Medulla oblongata (tissue), 1 donor: ENCODE data around the gene MRO.
A peak's percentile ranks its signal among the peaks of the same experiment; 100 is the strongest.
"Not testable (repeated sequence)": the region's sequence is repeated elsewhere in the genome, so short reads cannot be mapped to it uniquely, and the experiment has no call there.

Experiments used
- DNase-seq: peaks from one replicate; pipeline ENCODE4 v3.0.0-alpha.2; 2015; ENCODE audit errors: extremely low spot score

MRO gene

DNA sequence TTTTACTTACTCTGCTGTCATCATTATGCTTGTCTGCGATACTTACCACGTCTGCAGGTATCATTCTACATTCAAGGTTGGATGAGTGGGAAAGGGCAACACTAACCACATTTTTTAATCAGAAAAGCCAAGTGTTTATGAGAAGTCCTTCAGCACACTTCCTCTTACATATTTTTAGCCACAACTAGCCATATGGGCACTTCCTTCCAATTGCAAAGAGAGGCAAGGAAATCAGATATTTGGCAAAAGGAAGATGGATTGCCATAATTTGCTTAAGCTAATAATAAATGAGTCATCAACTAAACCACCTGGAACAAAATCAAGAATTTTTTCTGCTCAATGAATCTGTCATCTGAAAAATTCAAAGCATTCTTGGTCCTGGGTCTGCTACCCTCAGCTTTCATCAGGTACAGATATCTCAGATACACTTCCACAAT lies 16.7 kb upstream of the MRO start:
- peak; percentile 63 for DNase-seq

DNA sequence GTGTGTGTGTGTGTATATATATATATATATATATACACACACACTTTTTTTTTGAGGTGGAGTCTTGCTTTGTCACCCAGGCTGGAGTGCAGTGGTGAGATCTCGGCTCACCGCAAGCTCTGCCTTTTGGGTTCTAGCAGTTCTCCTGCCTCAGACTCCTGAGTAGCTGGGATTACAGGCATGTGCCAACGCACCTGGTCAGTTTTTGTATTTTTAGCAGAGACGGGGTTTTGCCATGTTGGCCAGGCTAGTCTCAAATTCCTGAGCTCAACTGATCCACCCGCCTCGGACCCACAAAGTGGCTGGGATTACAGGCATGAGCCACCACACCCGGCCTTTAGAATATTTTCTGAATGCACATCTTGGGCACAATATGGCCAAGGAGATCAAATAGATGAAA lies 13.7 kb upstream of the MRO start:
- not testable (repeated sequence) for DNase-seq

DNA sequence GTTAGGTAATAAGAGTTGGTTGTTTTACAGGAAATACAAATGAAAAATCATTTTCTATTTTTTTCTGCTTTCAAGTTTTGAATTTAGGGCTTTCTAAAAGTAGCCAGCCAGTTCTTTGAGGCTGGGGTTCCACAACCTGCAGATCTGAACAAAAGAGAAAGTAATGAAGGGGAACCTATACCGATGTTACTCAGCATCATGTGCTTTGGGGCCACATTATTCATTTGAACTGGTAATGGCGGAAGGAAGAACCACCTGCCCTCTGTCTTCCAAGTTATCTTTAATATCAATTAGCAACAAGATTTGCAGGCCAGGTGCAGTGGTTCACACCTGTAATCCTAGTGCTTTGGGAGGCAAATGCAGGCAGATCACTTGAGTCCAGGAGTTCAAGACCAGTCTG lies 12.9 kb upstream of the MRO start:
- no peak for DNase-seq

DNA sequence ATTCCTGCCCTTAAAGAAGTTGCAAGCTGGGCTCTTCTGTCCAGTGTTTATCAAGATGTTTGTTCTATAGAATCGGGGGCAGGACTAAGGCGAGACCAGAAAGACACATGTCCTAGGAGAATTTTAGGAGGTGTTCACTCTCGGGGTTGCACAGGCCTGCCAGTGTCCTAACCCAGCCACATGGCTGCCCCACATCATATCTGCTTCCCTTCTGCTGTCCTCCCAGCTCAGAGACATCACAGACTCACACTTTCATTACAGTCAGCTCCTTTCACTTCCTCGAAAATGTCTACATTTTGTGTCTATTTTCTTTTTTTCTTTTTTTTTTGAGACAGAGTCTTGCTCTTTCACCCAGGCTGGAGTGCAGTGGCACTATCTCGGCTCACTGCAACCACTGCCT lies 10.7 kb upstream of the MRO start:
- peak; percentile 79 for DNase-seq

DNA sequence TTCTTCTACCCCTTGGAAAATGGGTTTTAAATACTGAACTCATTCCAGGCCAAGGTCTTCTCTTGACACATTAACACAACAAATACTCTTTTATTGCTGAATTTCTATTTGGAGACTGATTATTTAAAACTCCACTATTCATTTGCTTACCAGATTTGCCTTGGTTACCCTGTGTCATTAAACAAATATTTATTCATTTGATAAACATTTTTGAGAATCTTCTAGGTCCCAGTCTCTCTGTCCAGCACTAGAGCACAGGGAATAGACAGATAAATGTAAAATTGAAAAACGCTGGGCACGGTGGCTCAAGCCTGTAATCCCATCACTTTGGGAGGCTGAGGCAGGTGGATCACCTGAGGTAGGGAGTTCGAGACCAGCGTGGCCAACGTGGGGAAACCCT lies 9.8 kb upstream of the MRO start:
- no peak for DNase-seq

DNA sequence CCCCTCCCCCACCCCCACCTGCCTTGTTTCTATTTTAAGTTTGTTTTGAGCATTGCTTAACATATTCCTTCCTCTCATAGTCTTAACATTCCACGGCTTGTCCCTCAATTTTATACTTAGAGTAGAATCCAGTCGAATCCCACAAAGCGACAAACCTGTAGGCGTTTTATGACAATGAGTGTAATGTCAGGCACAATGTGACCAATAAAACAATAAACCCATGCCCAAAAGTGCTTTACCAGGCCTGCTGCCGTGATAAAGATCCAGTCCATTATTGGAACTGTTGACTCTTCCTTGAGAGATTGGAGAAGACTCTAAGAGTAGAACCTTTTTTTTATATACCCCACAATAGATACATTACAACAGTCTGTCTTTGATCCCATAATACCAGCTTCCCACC lies 6.2 kb upstream of the MRO start:
- no peak for DNase-seq

DNA sequence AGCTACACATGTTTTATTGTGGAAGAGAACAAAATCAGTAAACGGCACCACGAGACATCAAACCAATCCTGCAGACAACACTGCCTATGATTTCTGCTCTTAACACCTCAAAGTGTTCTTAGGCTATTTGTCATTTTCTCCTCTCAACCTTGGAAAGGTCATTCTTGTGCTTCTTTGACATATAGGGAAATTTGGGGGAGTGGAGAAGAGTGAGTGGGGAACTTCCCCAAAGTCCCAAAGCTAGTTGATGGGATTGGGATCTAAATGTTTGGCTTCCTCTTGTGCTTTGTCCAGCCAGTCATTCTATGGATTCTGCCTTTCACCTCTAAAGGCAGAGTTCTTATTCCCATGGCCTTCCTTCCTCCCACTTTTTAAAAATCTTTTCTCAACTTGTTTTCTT lies 5.8 kb upstream of the MRO start:
- DNase-seq: no peak

DNA sequence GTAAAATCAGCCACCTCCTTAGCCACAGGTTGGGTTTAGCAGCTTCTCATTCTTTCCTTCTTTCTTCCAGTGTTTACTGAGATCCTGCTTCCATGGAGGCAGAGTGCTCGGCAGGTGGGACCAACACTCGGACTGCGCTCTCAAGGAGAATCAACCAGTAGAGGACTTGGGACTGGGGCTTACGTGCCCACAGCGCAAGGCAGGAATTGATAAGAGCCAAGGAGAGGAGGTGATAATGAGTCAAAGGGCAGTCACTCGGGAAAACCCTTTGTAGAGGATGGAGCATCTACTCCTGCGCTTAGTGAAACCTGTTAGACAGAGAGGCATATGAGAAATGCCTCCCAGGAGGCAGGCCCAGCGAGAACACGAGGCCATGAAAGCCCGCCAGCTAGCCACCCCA lies 2.9 kb upstream of the MRO start:
- no peak for DNase-seq

DNA sequence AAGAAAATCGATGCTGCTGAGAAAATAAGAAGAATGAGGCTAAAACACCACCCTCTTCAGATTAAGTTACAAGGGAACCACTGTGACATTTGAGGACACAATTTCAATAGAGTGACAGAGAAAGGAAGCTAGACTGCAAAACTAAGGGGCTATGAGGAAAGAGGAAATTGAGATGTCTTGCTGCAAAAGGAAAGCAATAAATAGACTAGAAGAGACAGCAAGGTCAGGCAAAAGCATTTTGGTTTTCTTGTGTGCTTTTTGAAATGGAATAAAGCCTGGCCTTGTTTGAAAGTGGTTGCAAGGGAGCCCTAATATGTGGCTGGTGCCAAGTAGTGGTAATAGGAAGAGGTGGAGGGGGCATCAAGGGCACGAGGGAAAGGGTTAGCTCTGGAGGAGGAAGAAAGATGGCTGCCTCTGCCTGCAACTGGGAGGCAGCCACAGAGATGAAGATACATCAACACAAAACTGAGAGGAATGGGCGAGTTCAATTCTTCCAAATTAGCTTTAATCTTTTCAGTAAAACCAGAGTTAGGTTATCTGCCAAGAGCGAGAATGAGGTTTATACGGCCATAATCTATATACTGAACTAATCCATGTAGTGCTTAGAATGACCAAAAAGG lies 1.2 kb upstream of the MRO start:
- peak; percentile 66 for DNase-seq

DNA sequence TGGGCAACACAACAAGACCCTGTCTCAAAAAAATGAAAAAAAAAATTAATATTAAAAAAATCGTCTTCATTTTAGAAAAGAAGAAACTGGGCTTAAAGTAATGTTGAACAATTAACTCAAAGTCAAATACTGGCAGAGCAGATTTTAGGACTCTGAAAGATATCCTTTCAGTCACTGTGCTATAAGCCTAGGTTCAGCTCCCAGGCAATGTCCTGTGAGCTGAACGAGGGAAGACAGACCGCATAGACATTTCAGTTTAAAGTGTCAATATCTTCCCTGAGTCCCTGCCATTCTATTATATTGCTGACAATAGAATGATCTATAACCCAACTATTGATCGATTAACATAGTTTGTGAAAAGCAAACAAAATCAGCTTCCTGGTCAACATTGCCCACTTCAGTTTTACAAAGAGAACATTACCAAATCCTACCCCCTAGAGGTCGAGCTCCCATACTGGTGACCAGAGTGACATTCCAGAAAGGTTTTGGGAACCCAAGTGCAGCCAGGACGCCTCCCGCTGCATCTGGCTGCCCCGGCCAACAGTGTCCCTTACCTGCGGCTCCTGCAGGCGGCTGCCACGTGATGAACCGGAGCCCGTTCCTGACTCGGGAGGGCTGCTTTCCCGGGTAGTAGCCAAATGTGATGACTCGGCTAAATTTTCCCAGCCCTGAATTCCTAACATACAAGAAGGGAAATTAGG lies 639 bp downstream of the MRO start:
- peak; percentile 56 for DNase-seq

DNA sequence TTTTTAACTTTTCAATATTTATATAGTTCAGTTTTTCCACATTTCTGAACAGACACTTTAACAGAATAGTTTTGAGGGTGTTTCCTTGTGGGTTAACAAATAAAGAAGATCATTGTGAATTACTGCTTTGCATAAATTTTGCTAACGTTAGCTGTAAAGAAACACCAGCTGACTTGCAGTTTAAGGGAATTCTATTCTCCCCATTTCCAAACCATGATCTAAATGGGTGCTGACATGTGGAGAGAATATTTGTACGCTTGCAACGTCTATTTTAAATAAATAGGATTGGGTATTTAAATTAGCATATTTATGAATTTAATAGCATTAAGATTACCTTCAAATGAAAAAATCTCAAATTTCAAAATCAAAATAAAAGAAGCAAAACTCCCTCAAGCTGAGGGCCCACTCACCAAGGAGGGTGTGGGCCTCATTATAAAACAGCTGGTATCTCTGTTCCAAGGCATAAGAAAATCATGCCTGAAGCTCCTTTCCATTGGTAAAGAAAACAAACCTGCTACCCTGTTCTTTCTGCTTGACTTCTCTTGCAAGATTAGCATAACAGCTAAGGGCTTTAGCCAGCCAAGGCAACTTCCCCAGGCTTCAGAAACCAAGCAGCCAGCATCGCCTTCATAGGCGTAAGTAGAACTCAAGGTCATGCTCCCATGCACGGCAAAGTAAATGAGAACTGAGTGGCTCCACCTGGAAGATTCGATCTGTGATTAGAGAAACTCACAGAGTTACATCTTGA lies 3.2 kb downstream of the MRO start:
- DNase-seq: peak; percentile 38

DNA sequence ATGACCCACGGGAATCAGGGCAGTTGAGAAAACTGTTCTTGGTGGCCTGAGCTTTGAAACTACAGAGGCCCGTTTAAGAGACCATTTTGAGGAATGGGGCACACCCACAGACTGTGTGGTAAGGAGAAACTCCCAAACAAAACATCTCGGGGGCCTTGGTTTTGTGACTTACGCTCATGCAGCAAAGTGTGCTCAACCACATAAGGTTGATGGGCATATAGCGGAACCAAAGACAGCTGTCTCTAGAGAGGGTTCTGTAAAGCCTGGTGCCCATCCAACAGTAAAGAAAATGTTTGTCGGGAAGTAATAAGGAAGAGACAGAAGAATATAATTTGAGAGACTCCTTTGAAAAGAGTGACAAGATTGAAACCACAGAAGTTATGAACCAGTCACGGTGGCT lies 5.4 kb downstream of the MRO start:
- no peak for DNase-seq

DNA sequence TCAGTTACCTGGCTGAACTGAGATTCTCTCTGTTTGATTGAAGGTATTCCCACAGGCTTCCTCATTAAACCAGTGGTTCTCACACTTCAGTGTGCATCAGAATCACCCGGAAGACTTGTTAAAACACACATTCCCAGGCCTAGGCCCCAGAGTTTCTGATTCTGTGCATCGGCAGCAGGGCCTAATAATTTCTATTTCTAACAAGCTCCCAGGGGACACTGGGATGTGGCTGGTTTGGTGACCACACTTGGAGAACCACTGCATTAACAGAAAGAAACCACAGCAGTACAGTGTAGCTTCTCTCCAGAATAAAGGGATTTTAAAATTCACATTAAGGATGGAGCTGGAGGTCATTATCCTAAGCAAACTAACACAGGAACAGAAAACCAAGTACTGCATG lies 6.5 kb downstream of the MRO start:
- no peak for DNase-seq

DNA sequence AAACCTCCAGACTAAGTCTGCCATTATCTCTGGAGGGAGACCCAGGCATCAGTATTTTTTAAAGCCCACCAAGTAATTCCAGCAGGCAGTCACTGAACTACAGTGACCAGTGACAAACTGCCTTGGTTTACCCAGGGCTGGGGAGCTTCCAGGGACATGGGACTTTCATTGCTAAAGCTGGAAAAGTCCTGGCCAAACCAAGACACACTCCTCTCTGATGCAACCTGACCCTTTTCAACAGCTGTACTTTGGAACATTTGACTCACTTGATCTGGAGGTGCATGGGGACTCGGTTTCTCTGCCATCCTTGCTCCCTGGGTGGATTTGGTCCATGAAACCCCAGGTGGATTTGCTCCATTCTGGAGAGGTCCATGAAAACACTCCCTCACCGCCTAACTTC lies 7.0 kb downstream of the MRO start:
- DNase-seq: no peak

DNA sequence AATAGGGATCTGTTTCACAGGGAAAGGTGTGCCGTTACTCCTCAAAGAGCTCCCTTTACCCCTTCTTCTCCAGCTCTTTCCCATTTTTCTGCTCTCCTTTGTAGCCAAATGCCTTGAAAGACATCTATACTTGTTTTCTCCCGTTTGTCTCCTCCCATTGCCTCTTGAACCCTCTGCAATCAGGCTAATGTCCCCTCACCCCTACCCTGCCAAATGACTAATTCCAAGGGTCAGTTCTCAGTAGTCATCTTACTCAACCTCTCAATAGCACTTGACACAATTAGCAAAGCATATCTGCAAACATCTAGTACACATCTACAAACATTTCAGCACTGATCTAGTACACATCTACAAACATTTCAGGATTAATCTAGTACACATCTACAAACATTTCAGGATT lies 12.6 kb downstream of the MRO start:
- DNase-seq: no peak

DNA sequence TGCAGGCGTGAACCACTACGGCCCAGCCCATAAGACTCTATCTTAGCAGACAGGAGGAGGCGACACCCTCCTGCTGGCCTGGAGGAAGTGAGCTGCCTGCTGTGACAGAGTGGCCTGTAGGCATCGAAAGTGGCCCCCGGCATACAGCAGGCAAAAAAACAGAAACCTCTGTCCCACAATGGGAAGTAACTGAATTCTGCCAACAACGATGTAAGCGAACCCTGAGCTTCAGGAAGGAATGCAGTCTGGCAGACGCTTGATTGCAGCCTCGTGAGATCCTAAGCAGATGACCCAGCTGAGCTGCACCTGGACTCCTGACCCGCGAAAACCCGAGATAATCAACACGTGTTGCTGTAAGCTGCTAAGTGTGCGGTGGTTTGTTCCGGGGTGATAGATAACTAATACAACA lies 13.6 kb downstream of the MRO start:
- peak; percentile 60 for DNase-seq

DNA sequence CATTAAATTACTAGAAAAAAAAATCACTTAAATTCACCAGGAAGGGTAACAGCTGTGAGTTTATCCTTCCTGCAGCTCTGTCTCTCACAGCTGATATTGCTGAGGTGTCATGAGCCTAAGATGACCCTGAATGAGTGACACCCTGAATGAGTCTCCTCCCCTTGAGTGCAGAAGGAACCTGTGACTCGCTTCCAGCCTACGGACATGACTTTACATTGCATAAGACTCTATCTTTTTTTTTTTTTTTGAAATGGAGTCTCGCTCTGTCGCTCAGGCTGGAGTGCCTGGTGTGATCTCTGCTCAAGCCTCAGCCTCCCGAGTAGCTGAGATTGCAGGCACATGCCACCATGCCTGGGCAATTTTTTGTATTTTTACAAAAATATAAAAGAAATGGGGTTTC lies 14.1 kb downstream of the MRO start:
- no peak for DNase-seq

DNA sequence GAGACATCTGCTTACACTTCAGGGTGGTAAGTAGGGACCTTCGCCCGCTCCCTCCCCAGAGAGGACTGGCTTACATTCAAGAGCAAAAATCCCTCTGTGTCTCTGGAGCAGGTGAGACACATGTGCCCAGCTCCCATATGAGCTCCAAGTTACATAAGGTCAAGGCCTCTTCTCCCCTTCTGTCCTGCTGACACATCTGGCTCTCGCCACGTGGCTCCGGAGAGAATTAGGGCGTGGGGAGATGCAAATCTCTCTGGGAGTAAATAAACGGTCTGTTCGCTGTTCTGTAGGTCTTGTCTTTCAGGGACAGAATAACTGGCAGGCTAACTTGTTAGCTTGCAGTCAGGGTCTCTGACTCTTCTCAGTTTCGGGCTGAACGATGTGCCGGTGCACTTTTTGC lies 16.2 kb downstream of the MRO start:
- DNase-seq: no peak

DNA sequence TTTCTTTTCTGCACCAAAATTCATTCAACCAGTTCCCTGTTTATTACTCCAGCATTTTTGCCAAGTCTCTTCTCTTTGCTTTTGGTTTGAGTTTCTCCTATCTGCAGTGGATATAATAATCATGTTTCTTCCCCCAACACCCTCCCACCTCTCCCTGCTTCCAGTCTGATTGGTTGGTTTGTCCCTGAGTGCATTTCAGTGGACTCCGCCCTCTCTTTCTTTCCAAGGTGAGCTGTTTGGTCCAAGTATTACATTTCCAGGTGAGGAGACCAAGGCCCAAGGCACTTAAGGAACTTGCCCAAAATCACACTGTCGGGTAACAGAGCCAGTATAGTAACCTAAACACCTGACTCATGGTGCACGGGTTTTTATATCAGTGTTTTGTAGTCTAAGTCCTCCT lies 17.7 kb downstream of the MRO start:
- no peak for DNase-seq

DNA sequence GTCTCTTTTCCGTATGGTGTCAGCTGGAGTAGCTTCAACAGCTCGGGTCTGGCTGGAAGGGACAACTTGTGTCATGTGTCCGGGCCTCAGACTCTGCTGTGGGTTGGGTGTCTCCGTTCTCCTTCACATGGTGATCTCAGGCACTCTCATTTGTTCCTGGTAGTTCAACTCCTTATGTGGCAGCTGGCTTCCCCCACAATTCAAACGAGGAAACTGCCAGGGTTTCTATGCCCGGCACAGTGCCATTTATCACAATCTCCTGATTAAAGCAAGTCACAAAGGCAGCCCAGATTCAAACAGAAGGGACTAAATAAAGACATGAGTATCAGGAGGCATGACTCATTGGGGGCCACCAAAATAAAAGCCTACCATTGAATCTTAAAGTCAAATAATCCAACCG lies 22.7 kb downstream of the MRO start:
- DNase-seq: peak; percentile 39

DNA sequence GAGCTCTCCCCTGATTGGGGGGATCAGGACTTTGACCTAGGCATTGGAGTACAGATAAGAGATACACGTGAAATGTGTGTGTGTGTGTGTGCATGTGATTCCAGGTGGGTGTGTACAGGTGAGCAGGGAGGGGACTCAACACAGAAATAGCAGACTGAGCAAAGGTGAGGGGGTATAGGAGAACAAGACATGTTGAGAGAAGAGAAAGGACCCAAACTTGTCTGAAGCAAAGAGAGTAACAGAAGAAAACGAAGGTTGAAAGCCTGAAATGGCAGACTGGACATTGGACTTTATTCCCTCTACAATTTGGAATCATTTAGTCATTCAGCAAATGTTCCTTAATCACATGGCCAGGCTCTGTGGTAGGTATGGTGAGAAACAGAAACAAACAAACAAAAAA lies 23.3 kb downstream of the MRO start:
- DNase-seq: no peak

DNA sequence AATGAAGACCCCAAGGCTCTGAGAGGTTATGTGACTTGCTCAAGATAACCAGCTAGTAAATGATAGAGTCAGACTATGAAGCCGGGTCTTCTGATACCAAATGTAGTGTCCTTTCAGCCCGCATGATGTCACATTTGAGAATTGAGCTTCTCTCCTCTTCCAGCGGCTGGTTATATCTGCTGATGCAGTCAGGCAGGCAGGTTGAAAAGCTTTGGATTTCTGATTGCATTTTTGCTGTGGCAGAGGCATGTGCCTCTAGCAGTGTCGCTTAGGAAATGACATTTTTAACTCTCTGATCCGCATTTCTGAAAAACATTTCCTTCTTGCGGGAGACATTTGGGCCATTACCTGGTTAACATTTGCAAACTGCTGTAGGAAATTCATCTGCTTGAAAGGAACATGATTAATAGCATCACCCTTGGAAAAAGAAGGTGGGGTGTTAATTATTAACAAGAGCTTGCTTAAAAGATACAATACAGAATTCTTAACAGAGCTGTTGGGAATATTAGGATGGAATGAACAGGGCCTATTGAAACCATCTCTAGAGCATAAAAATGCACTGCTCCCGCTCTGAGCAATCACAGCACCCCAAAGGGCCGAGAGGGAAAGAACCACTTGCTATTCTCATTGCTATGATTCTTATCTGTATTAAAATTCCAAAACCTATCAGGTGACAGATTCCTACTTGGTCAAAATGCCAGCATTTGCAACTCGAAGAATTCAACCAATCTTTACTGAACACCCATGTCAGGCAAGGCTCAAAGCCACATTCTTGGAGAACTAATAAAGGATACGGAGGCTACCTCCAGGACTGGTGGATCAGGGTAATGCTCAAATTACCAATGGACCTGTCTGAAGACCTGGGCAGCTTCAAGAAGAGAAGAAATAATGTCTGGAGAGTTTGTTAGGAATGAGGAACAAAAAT lies 25.9 kb downstream of the MRO start:
- no peak for DNase-seq
